Muscle of arm (tissue), 14 donors: ENCODE data around the gene HOMER1. TPM values are rescaled to one million over a fixed set of nuclear protein-coding genes. Genes with fewer than 3 reads are reported as not detected.
A peak's percentile ranks its signal among the peaks of the same experiment; 100 is the strongest.

Experiments
- DNase-seq: peaks from one replicate; pipeline ENCODE4 v3.0.0-alpha.2; 2013
- long read RNA-seq, 11 donors: transcript quantifications; one replicate each; lab custom pipeline, GENCODE V29; 2026
- polyA plus RNA-seq, 12 donors: library from polyadenylated mRNA; unstranded; fragments of 120-200 nt; gene quantifications; one replicate each; pipeline ENCODE4 v1.2.1, GENCODE V29; 2013; ENCODE audit not compliant: insufficient read length in 12 of 12

HOMER1 gene
- 10 to 100 TPM in 11 of 12 donors, not detected in 1; 10.5 to 43.3 (median 34.3) TPM for polyA plus RNA-seq
- long read RNA-seq, donor 1, full-length matches to known transcripts: 1 of 1 reads
- long read RNA-seq, donor 1, partial matches to known transcripts: 0 of 1 reads
- long read RNA-seq, donor 1, other reads (novel, unspliced or antisense): 0 of 1 reads
- long read RNA-seq, donor 2, full-length matches to known transcripts: 12 of 18 reads
- long read RNA-seq, donor 2, partial matches to known transcripts: 6 of 18 reads
- long read RNA-seq, donor 2, other reads (novel, unspliced or antisense): 0 of 18 reads
- long read RNA-seq, donor 3, full-length matches to known transcripts: 3 of 3 reads
- long read RNA-seq, donor 3, partial matches to known transcripts: 0 of 3 reads
- long read RNA-seq, donor 3, other reads (novel, unspliced or antisense): 0 of 3 reads
- long read RNA-seq, donor 4, full-length matches to known transcripts: 3 of 3 reads
- long read RNA-seq, donor 4, partial matches to known transcripts: 0 of 3 reads
- long read RNA-seq, donor 4, other reads (novel, unspliced or antisense): 0 of 3 reads
- long read RNA-seq, donor 5, full-length matches to known transcripts: 5 of 36 reads
- long read RNA-seq, donor 5, partial matches to known transcripts: 24 of 36 reads
- long read RNA-seq, donor 5, other reads (novel, unspliced or antisense): 7 of 36 reads
- long read RNA-seq, donor 6, full-length matches to known transcripts: 2 of 2 reads
- long read RNA-seq, donor 6, partial matches to known transcripts: 0 of 2 reads
- long read RNA-seq, donor 6, other reads (novel, unspliced or antisense): 0 of 2 reads
- long read RNA-seq, donor 7, full-length matches to known transcripts: 1 of 1 reads
- long read RNA-seq, donor 7, partial matches to known transcripts: 0 of 1 reads
- long read RNA-seq, donor 7, other reads (novel, unspliced or antisense): 0 of 1 reads
- long read RNA-seq, donor 8, full-length matches to known transcripts: 8 of 21 reads
- long read RNA-seq, donor 8, partial matches to known transcripts: 13 of 21 reads
- long read RNA-seq, donor 8, other reads (novel, unspliced or antisense): 0 of 21 reads
- long read RNA-seq, donor 9, full-length matches to known transcripts: 1 of 1 reads
- long read RNA-seq, donor 9, partial matches to known transcripts: 0 of 1 reads
- long read RNA-seq, donor 9, other reads (novel, unspliced or antisense): 0 of 1 reads
- long read RNA-seq, donor 10, full-length matches to known transcripts: 4 of 24 reads
- long read RNA-seq, donor 10, partial matches to known transcripts: 20 of 24 reads
- long read RNA-seq, donor 10, other reads (novel, unspliced or antisense): 0 of 24 reads
- long read RNA-seq, donor 11, full-length matches to known transcripts: 3 of 20 reads
- long read RNA-seq, donor 11, partial matches to known transcripts: 12 of 20 reads
- long read RNA-seq, donor 11, other reads (novel, unspliced or antisense): 5 of 20 reads

DNA sequence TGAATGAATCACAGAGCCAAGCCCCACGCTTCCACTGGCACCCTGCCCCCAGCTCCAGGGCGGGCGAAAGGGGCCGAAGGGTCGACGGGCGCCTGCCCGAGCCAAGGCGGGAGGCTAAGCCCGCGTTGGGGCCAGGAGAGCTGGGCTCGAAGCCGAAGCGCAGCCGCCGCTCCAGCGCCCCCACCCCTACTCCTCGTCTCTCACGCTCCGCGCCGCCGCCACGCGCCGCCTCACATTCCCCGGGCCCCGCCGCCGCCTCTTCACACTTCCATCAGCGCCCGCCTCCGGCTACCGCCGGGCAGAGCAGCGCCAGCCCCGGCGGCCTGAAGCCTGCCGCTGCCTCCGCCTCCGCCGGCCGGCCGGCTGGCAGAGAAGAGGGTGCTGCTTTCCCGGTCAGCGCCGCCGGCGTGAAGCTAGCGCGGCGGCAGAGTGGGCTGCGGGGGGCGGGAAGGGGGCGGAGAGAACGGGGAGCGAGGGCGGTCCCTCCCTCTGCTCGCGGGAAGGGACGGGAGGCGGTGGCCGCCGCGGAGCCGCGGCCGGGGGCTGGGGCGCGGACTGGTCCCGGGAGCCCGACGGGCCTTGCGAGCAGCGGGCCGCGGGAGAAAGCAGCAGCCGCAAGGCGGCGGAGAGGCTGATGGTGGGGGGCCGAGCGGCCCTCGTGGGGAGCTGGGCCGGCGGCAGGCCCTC is at the start of gene HOMER1:
HOMER1 (minus strand) TSS at position 431 of the 687 bp plus-strand sequence. CDS start 1,360 bp downstream, outside the sequence.
- DNase-seq: peak; percentile 86

DNA sequence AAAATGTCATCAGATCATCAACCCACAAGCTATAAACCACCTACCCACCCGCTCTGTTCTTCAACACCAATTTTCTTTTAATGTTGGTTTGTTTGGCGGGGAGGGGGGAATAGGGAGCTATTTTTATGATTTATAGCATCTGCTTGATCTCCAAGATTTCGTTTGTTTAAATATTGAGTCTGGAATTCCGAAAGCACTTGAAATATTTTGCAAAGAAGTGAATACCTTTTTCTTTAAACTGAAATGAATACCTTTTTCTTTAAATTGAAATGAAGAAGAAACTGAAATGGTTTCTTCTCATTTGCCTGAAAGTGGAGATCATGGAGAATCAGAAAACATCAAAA is 49.3 kb upstream of the HOMER1 start:
- no peak for DNase-seq

GRCh38 chr5:79562351-79563246 is 48.7 kb upstream of the HOMER1 start:
- no peak for DNase-seq

- DNase-seq: no peak
These were observed 47.6 kb upstream of the HOMER1 start for GRCh38 chr5:79561525-79561893.

GRCh38 chr5:79560771-79561524 is 47.0 kb upstream of the HOMER1 start:
- no peak for DNase-seq

DNA sequence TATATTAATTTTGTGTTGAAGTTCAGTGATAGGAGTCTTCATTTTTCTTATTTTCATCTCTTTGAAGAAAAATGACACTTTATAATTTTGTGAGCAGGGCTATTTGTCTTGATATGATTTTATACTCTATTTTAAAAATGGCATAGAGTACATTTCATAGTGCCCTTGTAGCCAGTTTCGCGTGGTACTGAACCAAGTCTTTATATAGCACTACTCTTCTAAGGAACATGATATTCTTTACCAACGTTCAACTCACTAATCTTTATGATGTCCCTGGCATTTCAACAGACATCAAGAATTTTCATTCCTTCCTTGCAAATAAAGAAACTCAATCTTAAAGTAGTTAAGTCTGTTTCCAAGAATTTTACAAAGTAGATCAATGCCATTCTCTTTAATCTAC is 41.5 kb upstream of the HOMER1 start:
- no peak for DNase-seq

GRCh38 chr5:79552984-79553383 is 39.0 kb upstream of the HOMER1 start:
- DNase-seq: peak; percentile 25

- no peak for DNase-seq
These were observed 34.0 kb upstream of the HOMER1 start for GRCh38 chr5:79547982-79548381.

GRCh38 chr5:79547429-79547822 is 33.5 kb upstream of the HOMER1 start:
- no peak for DNase-seq

DNA sequence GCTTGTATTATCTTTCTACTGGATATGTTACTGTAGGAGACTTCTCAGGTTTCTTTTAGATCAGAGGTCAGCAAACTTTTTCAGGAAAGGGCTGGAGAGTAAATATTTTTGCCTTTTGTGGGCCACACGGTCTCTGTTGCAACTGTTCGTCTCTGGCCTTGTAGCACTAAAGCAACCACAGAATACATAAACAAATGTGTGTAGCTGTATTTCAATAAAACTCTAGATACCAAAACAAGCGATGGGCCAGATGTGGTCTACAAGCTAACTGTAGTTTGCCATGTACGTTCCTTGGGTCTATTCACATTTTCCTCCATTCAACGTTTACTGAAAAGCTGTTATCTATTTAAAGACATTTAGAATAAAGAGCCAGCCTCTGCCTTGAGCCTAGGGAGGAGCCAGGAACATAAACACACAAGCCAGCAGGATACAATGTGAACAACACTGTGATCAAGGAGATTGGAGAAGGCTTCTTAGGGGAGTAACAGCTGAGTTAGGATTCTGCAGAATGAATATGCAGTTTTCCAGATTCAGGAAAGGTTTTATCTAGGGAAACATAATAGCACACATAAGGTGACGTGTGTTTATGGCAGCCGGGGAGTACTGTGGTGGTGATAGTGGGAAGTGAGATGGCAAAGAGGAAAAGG is 33.0 kb upstream of the HOMER1 start:
- no peak for DNase-seq

DNA sequence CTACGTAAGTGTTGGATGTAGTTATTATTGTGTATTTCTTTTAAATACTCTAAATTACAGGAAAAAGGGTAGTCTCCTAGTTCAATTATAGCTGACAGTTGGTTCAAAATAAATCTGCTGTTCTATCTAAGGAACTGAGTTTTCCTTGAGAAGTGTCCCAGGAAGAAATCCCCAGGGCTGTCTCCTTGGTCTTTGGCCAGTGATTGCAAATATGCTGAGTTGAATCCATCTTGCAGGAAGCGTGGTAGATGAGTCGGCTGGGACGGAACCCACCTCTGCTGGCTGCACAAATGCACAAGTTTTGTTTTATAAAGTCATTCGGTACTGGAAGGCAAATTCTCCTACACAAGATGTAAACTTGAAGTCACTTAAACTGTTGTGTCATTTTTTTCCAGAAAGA is 30.2 kb upstream of the HOMER1 start:
- DNase-seq: peak; percentile 33

- no peak for DNase-seq
These were observed 27.0 kb upstream of the HOMER1 start for GRCh38 chr5:79540939-79541338.

DNA sequence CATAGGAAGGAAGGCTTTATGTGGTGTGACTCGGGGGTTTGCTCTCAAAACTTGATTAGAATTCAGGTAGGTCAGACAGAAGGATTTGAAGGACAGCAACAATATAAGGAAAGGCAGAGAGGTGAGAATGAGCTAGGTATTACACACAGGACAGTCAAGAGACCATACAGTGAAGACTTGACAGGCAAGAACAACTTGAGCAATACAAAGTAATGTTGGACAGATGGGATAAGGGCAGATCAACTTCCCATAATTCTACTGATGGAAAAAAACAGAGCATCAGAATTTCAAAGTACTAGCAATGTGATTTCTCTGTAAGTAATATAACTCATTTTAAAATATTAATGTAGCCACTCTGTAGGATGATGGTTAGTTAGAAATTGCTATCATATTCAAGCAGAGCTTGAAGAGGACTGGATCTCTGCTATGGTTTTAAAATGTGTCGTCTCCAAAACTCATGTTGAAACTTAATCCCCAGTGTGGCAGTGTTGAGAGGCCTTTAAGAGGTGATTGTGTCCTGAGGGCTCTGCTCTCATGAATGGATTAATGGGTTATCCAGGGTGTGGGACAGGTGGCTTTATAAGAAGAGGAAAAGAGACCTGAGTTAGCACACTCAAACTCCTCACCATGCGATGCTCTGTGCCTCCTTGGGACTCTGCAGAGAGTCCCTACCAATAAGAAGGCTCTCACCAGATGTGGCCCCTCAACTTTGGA is 22.4 kb upstream of the HOMER1 start:
- DNase-seq: no peak

- DNase-seq: no peak
These were observed 21.7 kb upstream of the HOMER1 start for GRCh38 chr5:79535477-79536192.

- DNase-seq: no peak
These were observed 15.2 kb upstream of the HOMER1 start for GRCh38 chr5:79529110-79529509.

- DNase-seq: no peak
These were observed 13.5 kb upstream of the HOMER1 start for GRCh38 chr5:79527431-79527830.

DNA sequence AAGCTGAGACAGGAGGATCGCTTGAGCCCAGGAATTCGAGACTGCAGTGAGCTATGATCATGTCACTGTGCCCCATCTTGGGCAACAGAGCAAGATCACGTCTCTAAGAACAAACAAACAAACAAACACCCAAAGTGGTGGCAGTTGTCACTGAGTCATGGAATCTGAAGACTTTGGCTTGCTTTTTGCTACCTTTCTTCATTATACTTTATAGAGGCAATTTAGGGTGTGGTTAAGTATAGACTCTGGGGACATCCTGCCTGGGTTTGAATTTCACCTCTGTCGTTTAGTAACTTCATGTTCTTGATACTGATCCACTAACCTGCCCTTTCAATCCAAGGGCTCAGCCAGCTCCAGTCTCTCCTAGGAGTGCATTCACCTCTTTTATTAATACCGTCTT is 13.0 kb upstream of the HOMER1 start:
- no peak for DNase-seq
